Stimulated activated CD8-positive, alpha-beta memory T cell treated with anti-CD3 and anti-CD28 coated beads, Interleukin-4, amount 100 ng/mL, for 1 hour (primary cell): ENCODE measurements around the gene IQSEC1.

Experiments used
- DNase-seq, 2 donors: peaks; one replicate each; pipeline ENCODE4 v3.0.0-alpha.2; 2020; ENCODE audit warnings: low read depth in 2 of 2, low spot score in 1 of 2

IQSEC1 gene

GRCh38 chr3:12957339-12957738 lies 115.9 kb downstream of the IQSEC1 start:
- no peak for DNase-seq

DNA sequence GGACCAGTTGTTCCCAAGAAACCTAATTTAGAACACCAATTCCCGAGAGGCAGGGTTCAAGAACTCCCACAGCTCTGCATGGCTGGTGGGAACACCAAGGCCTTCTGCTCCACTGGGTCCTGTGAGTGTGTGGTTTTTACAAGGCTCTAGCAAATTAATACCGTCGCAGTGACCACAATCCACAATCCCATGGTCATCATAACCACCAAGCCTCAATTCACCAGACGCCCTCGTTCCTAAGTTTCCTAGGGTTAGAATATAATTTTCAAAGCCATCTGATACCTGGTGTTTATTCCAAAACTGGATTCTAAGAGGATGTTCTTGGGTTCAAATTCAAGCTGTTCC lies 116.9 kb downstream of the IQSEC1 start:
- no peak for DNase-seq

DNA sequence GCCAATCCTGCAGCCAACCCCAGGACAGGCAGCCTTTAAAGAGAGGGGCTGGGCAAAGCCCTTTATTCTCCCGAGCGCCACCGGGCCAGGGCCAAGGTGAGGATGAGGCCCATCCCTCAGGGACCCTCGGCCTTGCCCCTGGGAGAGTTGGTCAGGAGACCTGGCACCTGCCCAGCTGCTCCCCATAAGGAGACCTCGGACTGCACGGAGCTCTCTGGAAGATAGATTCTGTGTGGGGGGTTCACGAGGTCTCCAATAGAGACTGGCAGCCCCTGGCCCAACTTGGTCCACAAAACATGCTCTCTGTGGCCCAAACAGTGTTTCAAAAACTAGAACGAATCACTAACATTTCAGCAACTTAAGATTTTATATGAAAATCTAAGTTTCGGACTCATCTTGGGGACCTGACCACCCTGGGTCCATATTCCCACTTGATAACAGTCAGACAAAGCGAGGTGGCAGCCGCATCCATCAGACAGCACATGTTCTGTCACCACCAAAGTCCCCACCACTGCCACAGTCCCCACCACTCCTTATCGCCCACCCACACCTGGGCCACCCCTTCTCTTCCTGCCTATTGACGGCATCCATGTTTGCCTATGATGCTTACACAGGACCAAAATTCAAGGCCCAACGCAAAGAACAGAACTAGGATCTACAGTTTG lies 117.4 kb downstream of the IQSEC1 start:
- DNase-seq = no peak

DNA sequence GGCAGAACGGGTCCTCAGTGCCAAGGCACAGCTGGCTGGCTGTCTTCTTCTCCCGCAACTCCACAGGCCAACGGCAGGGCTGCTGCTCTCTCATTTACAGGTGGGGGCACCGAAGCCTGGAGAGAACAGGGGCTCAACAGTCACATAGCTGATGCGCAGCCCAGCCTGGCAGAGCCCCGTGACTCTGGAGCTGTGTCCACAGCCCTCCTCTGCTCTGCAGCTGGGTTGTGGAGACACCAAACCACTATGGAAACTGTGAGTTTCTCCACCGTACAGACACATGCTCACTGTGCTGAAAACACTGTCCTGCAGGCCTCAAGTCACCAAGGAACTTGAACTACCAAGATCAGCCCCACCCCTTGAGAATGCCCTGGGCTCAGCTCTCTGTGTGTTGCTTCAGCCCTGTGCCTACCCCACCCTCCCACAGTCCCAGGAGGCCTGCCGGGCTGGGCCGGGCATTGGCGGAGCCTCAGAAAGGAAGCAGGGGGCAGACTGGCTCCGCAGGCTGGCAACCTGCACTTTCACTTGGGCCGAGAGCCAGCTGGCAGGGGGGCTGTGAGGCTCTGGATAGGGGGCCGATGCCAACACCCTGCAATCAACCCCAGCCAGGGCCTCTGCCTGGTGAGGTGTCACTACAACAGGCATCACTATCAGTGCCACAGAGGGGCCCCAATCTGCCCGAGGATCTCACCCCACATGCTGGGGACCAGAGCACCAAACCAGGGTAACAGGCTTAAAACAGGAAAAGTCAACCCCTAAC lies 118.2 kb downstream of the IQSEC1 start:
- DNase-seq = no peak

GRCh38 chr3:12954180-12954579 lies 119.0 kb downstream of the IQSEC1 start:
- DNase-seq = no peak

- DNase-seq = no peak
These were observed 119.8 kb downstream of the IQSEC1 start for GRCh38 chr3:12953201-12953995.

GRCh38 chr3:12952343-12953200 lies 120.7 kb downstream of the IQSEC1 start:
- DNase-seq = no peak

GRCh38 chr3:12948891-12949711 lies 124.1 kb downstream of the IQSEC1 start:
- peak in 1 of 2 donors; percentile 7 for DNase-seq

GRCh38 chr3:12948371-12948770 lies 124.9 kb downstream of the IQSEC1 start:
- no peak for DNase-seq

DNA sequence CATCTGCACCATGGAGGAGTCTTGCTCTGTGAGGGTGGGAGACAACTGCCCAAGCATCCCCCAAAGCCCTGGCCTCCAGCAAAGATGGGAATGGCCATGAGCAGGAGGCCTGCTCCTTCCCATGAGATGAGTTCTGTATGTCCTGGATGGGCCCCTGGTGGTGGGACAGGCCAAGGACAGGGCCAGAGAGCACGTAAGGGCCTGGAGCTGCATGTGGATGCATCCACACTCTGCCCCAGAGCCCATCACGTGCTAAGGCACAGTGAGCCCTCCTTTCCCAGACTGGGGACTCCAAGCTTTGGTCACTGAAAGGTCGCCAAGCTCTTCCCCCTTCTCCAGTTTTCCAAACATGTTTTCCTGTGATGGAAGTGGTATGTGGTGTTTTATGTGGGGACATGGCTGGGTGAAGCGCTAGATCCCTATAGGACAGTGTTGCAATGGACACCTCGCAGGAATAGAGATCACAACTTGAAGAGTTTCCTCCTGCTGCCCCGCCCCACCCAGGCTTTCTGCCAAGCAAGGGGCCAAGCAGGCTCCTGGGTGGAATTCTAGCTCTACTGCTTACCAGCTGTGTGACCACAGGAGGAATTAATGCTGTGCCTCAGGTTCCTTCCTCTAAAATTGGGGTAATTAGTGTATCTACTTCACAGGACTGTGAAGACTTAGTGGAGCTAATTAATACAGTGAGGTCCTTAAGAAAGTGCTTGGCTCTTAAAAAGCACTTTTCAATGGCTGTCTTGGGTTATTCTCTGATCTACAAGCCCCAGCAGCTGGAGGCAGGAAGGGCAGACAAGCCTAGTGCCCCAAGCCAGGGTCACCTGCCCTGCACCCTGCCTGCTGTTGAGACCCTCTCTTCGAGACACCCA lies 125.5 kb downstream of the IQSEC1 start:
- no peak for DNase-seq

- DNase-seq = no peak
These were observed 126.4 kb downstream of the IQSEC1 start for GRCh38 chr3:12946649-12947316.

DNA sequence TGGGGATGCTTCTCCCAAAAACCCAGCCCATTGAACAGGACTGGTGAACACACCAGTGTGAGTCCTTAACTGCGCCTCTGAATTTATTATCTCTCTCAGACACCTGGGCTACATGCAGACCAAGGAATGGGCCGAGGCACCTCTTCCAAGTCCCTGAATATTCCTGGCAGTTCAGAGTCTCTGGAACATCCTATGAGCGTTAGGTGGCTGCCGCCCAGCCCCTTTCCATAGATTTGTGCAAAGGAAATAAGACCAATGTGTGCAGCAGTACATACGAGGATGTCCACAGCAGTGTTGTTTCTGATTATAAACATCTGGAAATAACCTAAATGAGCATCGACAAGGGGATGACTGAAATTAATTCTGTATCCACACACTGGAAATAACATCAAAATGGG lies 127.0 kb downstream of the IQSEC1 start:
- no peak for DNase-seq

DNA sequence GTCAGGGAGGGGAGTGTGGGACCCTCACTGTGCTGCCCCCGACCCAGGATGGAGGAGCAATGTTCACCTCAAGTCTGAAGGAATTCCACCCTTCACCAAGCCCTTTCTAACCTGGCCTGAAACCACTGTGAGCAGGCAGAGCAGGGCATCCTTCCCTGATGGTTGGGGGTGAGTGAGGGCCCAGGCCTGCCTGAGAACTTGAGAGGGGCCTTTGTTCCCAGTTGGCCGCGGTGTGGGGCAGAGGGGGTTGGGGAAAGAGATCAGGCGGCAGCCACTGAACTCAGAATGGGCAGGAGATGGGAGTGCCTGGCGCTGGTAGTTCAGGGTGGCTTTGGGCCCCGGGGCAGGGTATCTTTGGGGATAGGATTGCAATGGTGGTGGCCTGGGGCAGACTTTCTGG lies 128.4 kb downstream of the IQSEC1 start:
- no peak for DNase-seq

GRCh38 chr3:12944413-12944812 lies 128.8 kb downstream of the IQSEC1 start:
- DNase-seq = no peak

GRCh38 chr3:12943124-12944021 lies 129.9 kb downstream of the IQSEC1 start:
- no peak for DNase-seq

GRCh38 chr3:12941495-12942023 lies 131.7 kb downstream of the IQSEC1 start:
- DNase-seq = no peak

GRCh38 chr3:12940854-12941253 lies 132.4 kb downstream of the IQSEC1 start:
- no peak for DNase-seq

GRCh38 chr3:12939137-12939536 lies 134.1 kb downstream of the IQSEC1 start:
- DNase-seq = no peak
